Right atrium auricular region (tissue), 2 donors: ENCODE measurements around the gene TMEM38A. TPM values are rescaled to one million over a fixed set of nuclear protein-coding genes. Genes with fewer than 3 reads are reported as not detected.
"Not testable (repeated sequence)": the region's sequence is repeated elsewhere in the genome, so short reads cannot be mapped to it uniquely, and the experiment has no call there.

ENCODE experiments used
- DNase-seq: peaks from one replicate; pipeline ENCODE4 v3.0.0-alpha.2; 2019; ENCODE audit warnings: low spot score
- H3K27ac ChIP-seq, 2 donors: fragments of 200-600 bp; sonication (generic); 1 replicate in 1 of 2; 2 replicates in 1 of 2; pipeline ENCODE4 v1.5.1; 2016 to 2019
- H3K27me3 ChIP-seq, 2 donors: fragments of 200-600 bp; sonication (generic); one replicate each; pipeline versions ENCODE4 v1.5.1 to v1.6.0; 2017 to 2019
- H3K36me3 ChIP-seq: fragments of 200-600 bp; sonication (generic); one replicate; pipeline ENCODE4 v1.5.1; 2016
- H3K4me1 ChIP-seq, 2 donors: fragments of 200-600 bp; sonication (generic); one replicate each; pipeline versions ENCODE4 v1.5.1 to v1.6.0; 2017 to 2019
- H3K4me3 ChIP-seq, 2 donors: fragments of 200-600 bp; sonication (generic); 1 replicate in 1 of 2; 2 replicates in 1 of 2; pipeline ENCODE4 v1.5.1; 2017 to 2019; ENCODE audit warnings: mild to moderate bottlenecking in 1 of 2, moderate library complexity in 1 of 2
- H3K9me3 ChIP-seq, 2 donors: fragments of 200-600 bp; sonication (generic); one replicate each; pipeline ENCODE4 v1.5.1; 2019
- CTCF ChIP-seq, 2 donors: fragments of 200-600 bp; sonication (generic); IDR thresholded peaks; one replicate each; pipeline ENCODE4 v1.5.1; 2019; ENCODE audit warnings: antibody characterized with exemption in 2 of 2
- total RNA-seq, 2 donors: library from RNA; depleted of rRNA; stranded (reverse); fragments of >200 nt; gene quantifications; one replicate each; pipeline ENCODE4 v1.1.0, GENCODE V29; 2016

TMEM38A gene
- total RNA-seq, 2 donors from 2014 or later, result 12.1 to 14.5 TPM

GRCh38 chr19:16673231-16673630 lies 12.3 kb downstream of the TMEM38A start:
- Histone ChIP-seq H3K4me1 (no peaks in the 10 kb centered on the region), H3K4me3 (no peak overlapping the region), H3K27me3 (no peaks in the 10 kb centered on the region), H3K9me3 (no peaks in the 10 kb centered on the region), H3K36me3 (no peaks in the 10 kb centered on the region), H3K27ac (no peak overlapping the region)
- TF ChIP-seq CTCF (IDR thresholded peaks at IDR 0.05), result no peak
- DNase-seq, result no peak

GRCh38 chr19:16673839-16674238 lies 12.9 kb downstream of the TMEM38A start:
- H3K27ac ChIP-seq, H3K9me3 ChIP-seq, H3K4me1 ChIP-seq, DNase-seq, H3K36me3 ChIP-seq, H3K4me3 ChIP-seq, H3K27me3 ChIP-seq: not testable (repeated sequence)

- H3K36me3 ChIP-seq, result peaks cover 11% of the 10 kb centered on the region
- H3K4me1 ChIP-seq, result no peaks in the 10 kb centered on the region
- DNase-seq, result no peak
These were observed 15.3 kb downstream of the TMEM38A start for GRCh38 chr19:16676101-16676798.

GRCh38 chr19:16677055-16677454 lies 16.1 kb downstream of the TMEM38A start:
- no peaks in the 10 kb centered on the region for H3K27me3 ChIP-seq
- H3K27ac ChIP-seq, result no peak overlapping the region
- H3K36me3 ChIP-seq, result peaks cover 19% of the 10 kb centered on the region
- H3K4me3 ChIP-seq, result no peak overlapping the region
- TF ChIP-seq CTCF (IDR thresholded peaks at IDR 0.05), result no peak
- H3K4me1 ChIP-seq, result no peaks in the 10 kb centered on the region
- peaks cover 0 to 11% of the 10 kb centered on the region in 2 donors for H3K9me3 ChIP-seq
- DNase-seq, result no peak

More at GRCh38 chr19:16676101-16676798, 15.3 kb downstream of the TMEM38A start:
- Histone ChIP-seq H3K4me3 (no peak overlapping the region), H3K9me3 (peaks cover 0 to 8% of the 10 kb centered on the region in 2 donors), H3K27ac (no peak overlapping the region), H3K27me3 (no peaks in the 10 kb centered on the region)
- TF ChIP-seq CTCF (IDR thresholded peaks at IDR 0.05), result no peak

- TF ChIP-seq CTCF (IDR thresholded peaks at IDR 0.05), result no peak
- Histone ChIP-seq H3K27ac (no peak overlapping the region), H3K4me1 (no peaks in the 10 kb centered on the region), H3K4me3 (no peak overlapping the region), H3K27me3 (no peaks in the 10 kb centered on the region), H3K9me3 (peaks cover 0 to 11% of the 10 kb centered on the region in 2 donors), H3K36me3 (peaks cover 21% of the 10 kb centered on the region)
- DNase-seq, result no peak
These were observed 17.6 kb downstream of the TMEM38A start for GRCh38 chr19:16678498-16678897.

- TF ChIP-seq CTCF (IDR thresholded peaks at IDR 0.05), result no peak
- Histone ChIP-seq H3K9me3 (peaks cover 0 to 11% of the 10 kb centered on the region in 2 donors), H3K36me3 (peaks cover 21% of the 10 kb centered on the region), H3K27ac (no peak overlapping the region), H3K4me1 (no peaks in the 10 kb centered on the region), H3K27me3 (no peaks in the 10 kb centered on the region), H3K4me3 (no peak overlapping the region)
- no peak for DNase-seq
These were observed 18.9 kb downstream of the TMEM38A start for GRCh38 chr19:16679811-16680210.
